VCaP (cell line): ENCODE data around the gene CREBBP.
A peak's percentile ranks its signal among the peaks of the same experiment; 100 is the strongest.

Source experiments
- H3K27ac ChIP-seq: fragments of 450-650 bp; 2 replicates; pipeline ENCODE4 v1.5.1; 2017
- CTCF ChIP-seq: fragments of 450-650 bp; conservative IDR thresholded peaks from 2 replicates; pipeline ENCODE4 v1.5.1; 2017; ENCODE audit warnings: mild to moderate bottlenecking, moderate library complexity

The CREBBP gene

GRCh38 chr16:3787924-3788661, 92.4 kb downstream of the CREBBP start:
- H3K27ac ChIP-seq = no peak overlapping the region
- no peak for TF ChIP-seq CTCF

GRCh38 chr16:3785413-3785812, 95.1 kb downstream of the CREBBP start:
- no peak overlapping the region for H3K27ac ChIP-seq
- TF ChIP-seq CTCF = no peak

GRCh38 chr16:3783516-3783915, 97.0 kb downstream of the CREBBP start:
- no peak overlapping the region for H3K27ac ChIP-seq
- TF ChIP-seq CTCF = no peak

DNA sequence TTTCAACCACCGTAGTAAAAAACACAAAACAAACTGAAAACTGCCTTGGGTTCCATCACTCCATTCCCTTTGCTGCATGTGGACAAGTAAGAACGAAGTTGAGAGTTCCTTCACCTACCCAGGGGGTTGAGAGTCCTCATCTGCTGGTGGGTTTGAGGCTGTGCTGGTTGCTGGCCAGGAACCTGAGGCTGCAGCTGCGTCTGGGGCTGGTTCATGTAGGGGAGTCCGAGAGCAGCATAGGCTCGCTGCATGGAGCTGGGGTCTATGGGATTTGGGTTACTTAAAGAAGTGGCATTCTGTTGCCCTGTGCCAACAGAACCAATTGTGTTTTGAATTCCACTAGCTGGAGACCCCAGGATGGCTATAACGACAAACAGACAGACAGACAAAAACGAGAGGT, 97.9 kb downstream of the CREBBP start:
- no peak overlapping the region for H3K27ac ChIP-seq
- no peak for TF ChIP-seq CTCF

DNA sequence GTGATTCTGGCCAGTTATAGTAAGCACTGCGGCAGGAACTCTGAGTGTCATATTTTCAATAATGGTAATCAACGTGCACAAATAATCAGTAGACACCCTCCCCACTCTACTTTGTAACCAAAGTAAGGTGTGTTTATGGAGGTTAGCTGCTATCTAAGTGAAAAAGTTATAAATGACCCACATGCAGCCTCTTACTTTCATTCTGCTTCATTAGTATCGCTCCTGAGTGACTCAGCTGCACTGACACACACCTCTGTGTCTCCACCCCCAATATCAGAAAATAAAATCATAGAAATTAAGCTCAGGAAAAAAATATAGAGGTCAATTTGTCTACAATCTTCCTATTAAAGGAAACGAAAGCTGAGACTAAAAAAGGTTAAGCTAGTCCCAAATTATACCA, 99.1 kb downstream of the CREBBP start:
- no peak for TF ChIP-seq CTCF
- no peak overlapping the region for H3K27ac ChIP-seq

DNA sequence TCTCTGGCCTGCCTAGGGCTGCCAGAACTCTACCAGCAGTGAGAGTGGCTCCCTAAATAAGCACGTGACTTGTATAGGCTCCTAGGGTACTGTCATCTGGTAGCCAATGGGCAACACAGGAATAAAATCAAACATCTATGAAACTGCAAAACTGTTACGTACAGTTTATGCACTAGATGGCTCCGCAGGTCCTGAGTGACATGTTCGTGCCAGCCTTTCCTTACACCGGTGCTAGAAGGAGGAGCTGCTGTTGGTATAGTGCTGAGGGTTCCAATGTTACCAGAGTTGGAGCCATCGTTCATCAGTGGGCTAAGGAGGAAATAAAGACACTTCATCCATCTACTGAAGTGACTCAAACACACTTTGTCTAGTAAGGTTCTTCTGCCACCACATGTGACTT, 99.9 kb downstream of the CREBBP start:
- TF ChIP-seq CTCF = peak; percentile 57

DNA sequence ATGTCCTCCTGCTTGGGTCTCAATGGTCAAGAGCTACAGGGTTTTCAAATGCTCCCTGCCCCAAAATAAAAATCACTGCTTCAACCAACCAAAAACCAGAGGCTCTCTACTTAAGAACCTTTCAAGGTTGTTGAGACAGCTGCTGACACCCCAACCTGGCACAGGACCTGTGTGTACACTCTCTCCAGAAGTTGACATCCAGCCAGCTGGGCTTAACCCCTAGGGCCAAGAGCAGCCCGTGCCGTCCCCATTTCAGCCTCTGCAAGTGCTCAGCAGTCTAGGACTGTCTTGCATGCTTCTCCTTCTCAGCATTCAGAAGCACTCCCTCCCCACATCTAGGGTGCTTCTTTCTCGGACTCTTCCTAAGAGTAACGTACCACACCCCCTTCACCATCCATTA, 104.2 kb downstream of the CREBBP start:
- H3K27ac ChIP-seq = no peak overlapping the region
- no peak for TF ChIP-seq CTCF

More for the DNA sequence above, 99.9 kb downstream of the CREBBP start:
- H3K27ac ChIP-seq = no peak overlapping the region
